Ovary (tissue), 9 donors: ENCODE results near the gene CRIP1. TPM values are rescaled to one million over a fixed set of nuclear protein-coding genes. Genes with fewer than 3 reads are reported as not detected.

Experiments
- DNase-seq, 5 donors: peaks; one replicate each; pipeline ENCODE4 v3.0.0-alpha.2; 2019 to 2020
- H3K27ac ChIP-seq, 2 donors: fragments of 200-600 bp; one replicate each; pipeline versions ENCODE4 v1.5.1 to v1.8.0; 2019 to 2022
- H3K27me3 ChIP-seq: fragments of 200-600 bp; one replicate; pipeline ENCODE4 v1.8.0; 2022
- H3K36me3 ChIP-seq: fragments of 200-600 bp; sonication (generic); one replicate; pipeline ENCODE4 v1.5.1; 2019
- H3K4me1 ChIP-seq: one replicate; pipeline ENCODE4 v1.8.1; 2013; ENCODE audit warnings: mild to moderate bottlenecking, moderate library complexity; ENCODE audit not compliant: insufficient read depth
- H3K4me3 ChIP-seq: fragments of 200-600 bp; sonication (generic); one replicate; pipeline ENCODE4 v1.5.1; 2017
- H3K9me3 ChIP-seq, 2 donors: fragments of 200-600 bp in 1 of 2; sonication (generic) in 1 of 2; one replicate each; pipeline versions ENCODE4 v1.5.1 to v1.8.1; 2013 to 2019; ENCODE audit warnings: mild to moderate bottlenecking in 1 of 2, moderate library complexity in 1 of 2
- CTCF ChIP-seq, 3 donors: fragments of 450-650 bp in 2 of 3; fragments of 200-600 bp in 1 of 3; IDR thresholded peaks; one replicate each; pipeline versions ENCODE4 v1.5.1 to v1.8.0; 2016 to 2022; ENCODE audit warnings: antibody characterized with exemption in 3 of 3, mild to moderate bottlenecking in 1 of 3
- EP300 ChIP-seq: sonication (generic); formaldehyde crosslinking; IDR thresholded peaks from one replicate; pipeline ENCODE4 v1.6.1; 2017; ENCODE audit warnings: antibody characterized with exemption
- POLR2A ChIP-seq: fragments of 450-650 bp; IDR thresholded peaks from one replicate; pipeline ENCODE4 v1.6.1; 2017; ENCODE audit warnings: antibody characterized with exemption, mild to moderate bottlenecking, moderate library complexity
- WGBS, 3 donors: extraction: QIAGEN DNeasy Blood & Tissue Kit in 1 of 3; methylation state at CpG; one replicate each; pipeline versions ENCODE4 v1.1.5 to v1.1.7; 2013 to 2017; 5-methylcytosine and 5-hydroxymethylcytosine counted together
- intact Hi-C, 4 donors: fragments of 100-400 bp; cut with DNase I; formaldehyde crosslinking; loops; one replicate each; pipeline versions ENCODE4 v1.11.0 to v1.15.1; 2022 to 2023
- polyA plus RNA-seq, 2 donors: library from polyadenylated mRNA; stranded (reverse); fragments of 200-250 nt in 1 of 2; fragments of 350-450 nt in 1 of 2; fragmentation: Illumina TruSeq in 1 of 2; extraction: RNeasy Lipid Tissue Mini Kit (QIAGEN cat#74804) in 1 of 2; gene quantifications; one replicate each; pipeline ENCODE4 v1.2.3, GENCODE V29; 2013 to 2014
- total RNA-seq, 7 donors: library from RNA; depleted of rRNA in 2 of 7; stranded (reverse); fragments of >200 nt in 2 of 7; fragmentation: NEBNext Ultra II Directional in 3 of 7; extraction: Animal tissue kit (Norgen Biotek cat#: 25700) in 3 of 7; gene quantifications; one replicate each; pipeline versions ENCODE4 v1.1.0 to v1.2.4, GENCODE V29; 2016 to 2023
- donor health status: DM: no; HTN: no; CAD: no; lungs with moderate emphysema.
- donor health status: DM: no; HTN: no; CAD: no.
- donor health status: Bipolar disorder and iron deficiency.
- donor health status: DM: yes; HTN: yes; CAD: no.
- donor health status: DM: no; HTN: no; CAD: no.
- donor health status: DM: yes; HTN: yes; CAD: no.

Gene CRIP1
- total and polyA plus RNA-seq, 9 donors: 3.2 to 116 (median 26.4) TPM

GRCh38 chr14:105460616-105461015, 26.1 kb upstream of the CRIP1 start:
- Histone ChIP-seq H3K27ac (no peak overlapping the region), H3K4me3 (no peak overlapping the region), H3K9me3 (no peaks in the 10 kb centered on the region), H3K27me3 (no peaks in the 10 kb centered on the region), H3K4me1 (no peaks in the 10 kb centered on the region), H3K36me3 (no peaks in the 10 kb centered on the region)
- no peak for TF ChIP-seq EP300
- TF ChIP-seq CTCF (IDR thresholded peaks at IDR 0.05): no peak
- no peak for TF ChIP-seq POLR2A
- DNase-seq: no peak
- intact Hi-C loops: no loop called here
- WGBS, 3 donors: 84 to 88% (median 85%) methylated on average over 17 of the region's 17 CpGs

- H3K27me3 ChIP-seq: no peaks in the 10 kb centered on the region
- 95 to 97% (median 96%) methylated on average over 18 of the region's 18 CpGs for WGBS, 3 donors
- H3K4me3 ChIP-seq: no peak overlapping the region
- H3K4me1 ChIP-seq: no peaks in the 10 kb centered on the region
- TF ChIP-seq POLR2A: no peak
- H3K36me3 ChIP-seq: no peaks in the 10 kb centered on the region
- H3K27ac ChIP-seq: no peak overlapping the region
- no peaks in the 10 kb centered on the region for H3K9me3 ChIP-seq
- intact Hi-C loops: no loop called here
- no peak for DNase-seq
These were observed 24.8 kb upstream of the CRIP1 start for GRCh38 chr14:105461903-105462302.

GRCh38 chr14:105464501-105464900, 22.2 kb upstream of the CRIP1 start:
- 91 to 94% (median 93%) methylated on average over 30 to 33 of the region's 33 CpGs for WGBS, 3 donors
- Histone ChIP-seq H3K9me3 (no peaks in the 10 kb centered on the region), H3K4me1 (no peaks in the 10 kb centered on the region), H3K36me3 (no peaks in the 10 kb centered on the region), H3K27me3 (no peaks in the 10 kb centered on the region), H3K4me3 (no peak overlapping the region), H3K27ac (no peak overlapping the region)
- intact Hi-C loops: no loop called here
- TF ChIP-seq EP300: no peak
- no peak for TF ChIP-seq CTCF (IDR thresholded peaks at IDR 0.05)
- no peak for TF ChIP-seq POLR2A
- no peak for DNase-seq

GRCh38 chr14:105465209-105466031, 21.3 kb upstream of the CRIP1 start:
- no peak overlapping the region for H3K27ac ChIP-seq
- no peaks in the 10 kb centered on the region for H3K36me3 ChIP-seq
- H3K4me1 ChIP-seq: no peaks in the 10 kb centered on the region
- DNase-seq: no peak
- no peaks in the 10 kb centered on the region for H3K27me3 ChIP-seq
- no peaks in the 10 kb centered on the region for H3K9me3 ChIP-seq
- WGBS, 3 donors: 80 to 83% (median 82%) methylated on average over 16 to 20 of the region's 20 CpGs
- no peak overlapping the region for H3K4me3 ChIP-seq
- TF ChIP-seq CTCF (IDR thresholded peaks at IDR 0.05) (no peak), POLR2A (no peak), EP300 (no peak)
- intact Hi-C loops: no loop called here

GRCh38 chr14:105466531-105467248, 20.0 kb upstream of the CRIP1 start:
- no peaks in the 10 kb centered on the region for H3K9me3 ChIP-seq
- no peaks in the 10 kb centered on the region for H3K36me3 ChIP-seq
- no peaks in the 10 kb centered on the region for H3K27me3 ChIP-seq
- H3K27ac ChIP-seq: no peak overlapping the region
- no peaks in the 10 kb centered on the region for H3K4me1 ChIP-seq
- 87 to 91% (median 89%) methylated on average over 44 to 53 of the region's 53 CpGs for WGBS, 3 donors
- no peak overlapping the region for H3K4me3 ChIP-seq
- no peak for DNase-seq
- intact Hi-C loops: no loop called here
- no peak for TF ChIP-seq EP300
- no peak for TF ChIP-seq POLR2A
- no peak for TF ChIP-seq CTCF (IDR thresholded peaks at IDR 0.05)
